AG04450 (cell line): ENCODE results near the gene CELA2A. TPM values are rescaled to one million over a fixed set of nuclear protein-coding genes. Genes with fewer than 3 reads are reported as not detected.
"Not testable (repeated sequence)": the region's sequence is repeated elsewhere in the genome, so short reads cannot be mapped to it uniquely, and the experiment has no call there.

ENCODE experiments used
- CTCF ChIA-PET: fragments of 300-600, 350-600 bp; formaldehyde crosslinking; extraction: SDS; loops from one replicate; lab custom pipeline; 2022; ENCODE audit warnings: antibody characterized with exemption, inconsistent platforms; lab: Charles Lee
- POLR2A ChIA-PET: fragments of 350-600 bp; formaldehyde crosslinking; extraction: SDS; loops from one replicate; lab custom pipeline; 2021; ENCODE audit warnings: antibody characterized with exemption, inconsistent platforms; lab: Yijun Ruan, JAX
- DNase-seq: peaks from one replicate; pipeline ENCODE4 v3.0.0-alpha.2; 2011; ENCODE audit warnings: low read depth, low spot score
- H3K27ac ChIP-seq: one replicate; pipeline ENCODE4 v1.5.1; 2012; ENCODE audit warnings: low read depth, low read length, control low read depth
- H3K27me3 ChIP-seq: one replicate; pipeline ENCODE4 v1.6.0; 2012; ENCODE audit warnings: low read length; ENCODE audit not compliant: control insufficient read depth, insufficient read depth
- H3K4me3 ChIP-seq: 2 replicates; pipeline ENCODE4 v1.5.1; 2011; ENCODE audit warnings: mild to moderate bottlenecking, low read depth, low read length, control low read depth
- H3K9me3 ChIP-seq: 2 replicates; pipeline ENCODE4 v1.5.1; 2012; ENCODE audit warnings: low read length; ENCODE audit not compliant: control insufficient read depth, insufficient read depth
- polyA plus RNA-seq: library from polyadenylated mRNA; depleted of rRNA; stranded (reverse); fragments of >200 nt; gene quantifications from 2 replicates; pipeline ENCODE4 v1.2.3, GENCODE V29; 2011; rRNA removed
- TF ChIP-seq, protein P1 (sequence below): IDR thresholded peaks from 2 replicates; pipeline ENCODE4 v1.5.1; 2011; ENCODE audit warnings: low read depth, low read length, control low read depth, inconsistent platforms

CELA2A gene
- polyA plus RNA-seq, 1 experiment, result not detected

DNA sequence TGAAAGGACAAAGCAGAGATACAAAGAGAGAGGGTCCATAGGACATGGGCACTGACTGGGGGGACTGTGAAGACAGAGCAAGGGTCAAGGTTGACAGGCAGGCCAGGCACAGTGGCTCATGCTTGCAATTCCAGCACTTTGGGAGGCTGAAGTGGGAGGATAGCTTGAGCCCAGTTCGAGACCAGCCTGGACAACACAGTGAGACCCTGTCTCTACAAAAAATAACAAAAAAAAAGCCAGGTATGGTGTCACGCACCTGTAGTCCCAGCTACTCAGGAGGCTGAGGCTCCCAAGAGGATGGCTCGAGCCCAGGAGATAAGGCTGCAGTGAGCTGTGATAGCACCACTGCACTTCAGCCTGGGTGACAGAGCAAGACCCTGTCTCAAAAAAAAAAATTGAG is 63.1 kb downstream of the CELA2A start:
- no peaks in the 10 kb centered on the region for H3K27me3 ChIP-seq
- H3K27ac ChIP-seq, result no peak overlapping the region
- POLR2A ChIA-PET, result no interaction called here
- TF ChIP-seq, protein P1, sequence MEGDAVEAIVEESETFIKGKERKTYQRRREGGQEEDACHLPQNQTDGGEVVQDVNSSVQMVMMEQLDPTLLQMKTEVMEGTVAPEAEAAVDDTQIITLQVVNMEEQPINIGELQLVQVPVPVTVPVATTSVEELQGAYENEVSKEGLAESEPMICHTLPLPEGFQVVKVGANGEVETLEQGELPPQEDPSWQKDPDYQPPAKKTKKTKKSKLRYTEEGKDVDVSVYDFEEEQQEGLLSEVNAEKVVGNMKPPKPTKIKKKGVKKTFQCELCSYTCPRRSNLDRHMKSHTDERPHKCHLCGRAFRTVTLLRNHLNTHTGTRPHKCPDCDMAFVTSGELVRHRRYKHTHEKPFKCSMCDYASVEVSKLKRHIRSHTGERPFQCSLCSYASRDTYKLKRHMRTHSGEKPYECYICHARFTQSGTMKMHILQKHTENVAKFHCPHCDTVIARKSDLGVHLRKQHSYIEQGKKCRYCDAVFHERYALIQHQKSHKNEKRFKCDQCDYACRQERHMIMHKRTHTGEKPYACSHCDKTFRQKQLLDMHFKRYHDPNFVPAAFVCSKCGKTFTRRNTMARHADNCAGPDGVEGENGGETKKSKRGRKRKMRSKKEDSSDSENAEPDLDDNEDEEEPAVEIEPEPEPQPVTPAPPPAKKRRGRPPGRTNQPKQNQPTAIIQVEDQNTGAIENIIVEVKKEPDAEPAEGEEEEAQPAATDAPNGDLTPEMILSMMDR, result no peak
- CTCF ChIA-PET, result no interaction called here
- H3K4me3 ChIP-seq, result no peak overlapping the region
- H3K9me3 ChIP-seq, result no peaks in the 10 kb centered on the region
- DNase-seq, result no peak

DNA sequence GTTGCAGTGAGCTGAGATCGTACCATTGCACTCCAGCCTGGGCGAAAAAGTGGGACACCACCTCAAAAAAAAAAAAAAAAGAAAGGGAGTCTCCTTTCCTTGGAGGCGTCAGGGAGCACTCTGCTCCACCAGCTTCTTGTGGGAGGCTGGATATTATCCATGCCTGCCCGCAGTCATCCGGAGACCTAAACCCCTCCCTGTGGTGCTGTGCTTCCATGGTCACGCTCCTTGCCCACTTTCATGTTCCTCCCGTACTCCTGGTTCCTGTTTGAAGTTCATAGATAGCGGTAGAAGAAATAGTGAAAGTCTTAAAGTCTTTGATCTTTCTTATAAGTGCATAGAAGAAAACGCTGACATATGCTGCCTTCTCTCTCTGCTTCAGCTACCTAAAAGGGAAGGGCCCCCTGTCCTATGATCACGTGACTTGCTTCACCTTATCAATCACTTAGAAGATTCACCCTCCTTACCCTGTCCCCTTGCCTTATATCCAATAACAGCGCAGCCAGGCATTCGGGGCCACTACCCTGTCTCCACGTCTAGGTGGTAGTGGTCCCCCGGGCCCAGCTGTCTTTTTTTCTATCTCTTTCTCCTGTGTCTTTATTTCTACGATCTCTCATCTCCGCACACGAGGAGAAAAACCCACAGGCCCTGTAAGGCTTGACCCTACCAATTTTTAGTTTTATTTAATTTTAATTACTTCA is 64.8 kb downstream of the CELA2A start:
- H3K9me3 ChIP-seq, DNase-seq, H3K27me3 ChIP-seq, POLR2A ChIA-PET, H3K4me3 ChIP-seq, H3K27ac ChIP-seq: not testable (repeated sequence)
- CTCF ChIA-PET, result interaction anchor here (0.7 kb wide), 1 partner anchor 145 kb away, joined by 5 read pairs; no protein-coding TSS in a partner anchor

Other genes with a start within 250 kb of the CELA2A start
- gene FHAD1, start 209.5 kb upstream of the CELA2A start, polyA plus RNA-seq, result 0.09 and 0.36 TPM in 2 replicates
- gene EFHD2, start 46.8 kb upstream of the CELA2A start, polyA plus RNA-seq, result 30.4 and 35.7 TPM in 2 replicates
- not detected in 2 replicates for gene CTRC, start 18.3 kb upstream of the CELA2A start, polyA plus RNA-seq
- not detected in 2 replicates for gene CELA2B, start 19.4 kb downstream of the CELA2A start, polyA plus RNA-seq
- gene CASP9, start 67.5 kb downstream of the CELA2A start, polyA plus RNA-seq, result 10.4 and 10.8 TPM in 2 replicates
- gene DNAJC16, start 70.1 kb downstream of the CELA2A start, polyA plus RNA-seq, result 14.0 and 18.4 TPM in 2 replicates
- 0.68 and 0.74 TPM in 2 replicates for gene AGMAT, start 128.3 kb downstream of the CELA2A start, polyA plus RNA-seq
- gene DDI2, start 160.7 kb downstream of the CELA2A start, polyA plus RNA-seq, result 7.8 and 8.7 TPM in 2 replicates
- 24.4 and 37.1 TPM in 2 replicates for gene PLEKHM2, start 227.6 kb downstream of the CELA2A start, polyA plus RNA-seq